Measurements from ENCODE around the gene IL21R.

DNA sequence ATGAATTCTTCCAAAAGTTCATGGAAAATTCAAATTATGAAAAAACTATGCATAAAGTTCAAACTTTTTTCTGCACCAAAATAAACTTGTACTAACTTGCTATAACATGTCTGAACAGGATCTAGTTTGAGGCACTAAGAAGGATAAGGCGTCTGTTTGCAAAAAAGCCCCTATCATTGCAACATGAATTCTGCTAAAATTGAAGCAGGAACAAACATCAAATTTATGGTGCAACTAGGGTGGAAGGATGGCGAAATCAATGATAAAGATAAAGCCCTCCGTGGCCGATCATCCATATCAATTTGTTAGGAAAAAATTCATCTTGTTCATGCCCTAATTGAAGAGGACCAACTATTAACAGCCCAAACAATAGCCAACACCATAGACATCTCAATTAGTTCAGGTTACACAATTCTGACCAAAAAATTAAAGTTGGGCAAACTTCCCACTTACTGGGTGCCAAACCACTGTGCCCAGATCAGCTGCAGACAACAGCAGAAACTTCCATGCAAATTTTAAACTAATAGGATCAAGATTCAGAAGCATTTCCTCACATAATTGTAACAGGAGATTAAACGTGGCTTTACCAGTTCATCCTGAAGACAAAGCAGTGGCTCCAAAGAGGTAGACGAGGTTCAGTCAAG is 12.9 kb downstream of the IL21R start:
- TF ChIP-seq, protein P1, sequence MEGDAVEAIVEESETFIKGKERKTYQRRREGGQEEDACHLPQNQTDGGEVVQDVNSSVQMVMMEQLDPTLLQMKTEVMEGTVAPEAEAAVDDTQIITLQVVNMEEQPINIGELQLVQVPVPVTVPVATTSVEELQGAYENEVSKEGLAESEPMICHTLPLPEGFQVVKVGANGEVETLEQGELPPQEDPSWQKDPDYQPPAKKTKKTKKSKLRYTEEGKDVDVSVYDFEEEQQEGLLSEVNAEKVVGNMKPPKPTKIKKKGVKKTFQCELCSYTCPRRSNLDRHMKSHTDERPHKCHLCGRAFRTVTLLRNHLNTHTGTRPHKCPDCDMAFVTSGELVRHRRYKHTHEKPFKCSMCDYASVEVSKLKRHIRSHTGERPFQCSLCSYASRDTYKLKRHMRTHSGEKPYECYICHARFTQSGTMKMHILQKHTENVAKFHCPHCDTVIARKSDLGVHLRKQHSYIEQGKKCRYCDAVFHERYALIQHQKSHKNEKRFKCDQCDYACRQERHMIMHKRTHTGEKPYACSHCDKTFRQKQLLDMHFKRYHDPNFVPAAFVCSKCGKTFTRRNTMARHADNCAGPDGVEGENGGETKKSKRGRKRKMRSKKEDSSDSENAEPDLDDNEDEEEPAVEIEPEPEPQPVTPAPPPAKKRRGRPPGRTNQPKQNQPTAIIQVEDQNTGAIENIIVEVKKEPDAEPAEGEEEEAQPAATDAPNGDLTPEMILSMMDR (IDR thresholded peaks at IDR 0.05) = no peak
- no peak for TF ChIP-seq EZH2 (IDR thresholded peaks at IDR 0.05; ENCODE audit: borderline replicate concordance, insufficient read depth, low read depth, low read length, poor library complexity, severe bottlenecking)
